Astrocyte of the cerebellum (primary cell): Measurements from ENCODE around the gene ARMS2.
A peak's percentile ranks its signal among the peaks of the same experiment; 100 is the strongest.

Experiments
- DNase-seq: peaks from one replicate; pipeline ENCODE4 v3.0.0-alpha.2; 2011; ENCODE audit warnings: low read depth
- H3K4me3 ChIP-seq: 2 replicates; pipeline ENCODE4 v1.5.1; 2011; ENCODE audit warnings: mild to moderate bottlenecking, low read depth, low read length, moderate library complexity
- in situ Hi-C: cut with HindIII; loops from 2 replicates; pipeline ENCODE4 v1.10.0; 2017; ENCODE audit warnings: low sequenced_read_pairs
- TF ChIP-seq, protein P1 (sequence below): IDR thresholded peaks from 2 replicates; pipeline ENCODE4 v1.5.1; 2012; ENCODE audit warnings: low read length, low read depth, moderate library complexity, mild to moderate bottlenecking; ENCODE audit errors: missing control alignments

The ARMS2 gene

DNA sequence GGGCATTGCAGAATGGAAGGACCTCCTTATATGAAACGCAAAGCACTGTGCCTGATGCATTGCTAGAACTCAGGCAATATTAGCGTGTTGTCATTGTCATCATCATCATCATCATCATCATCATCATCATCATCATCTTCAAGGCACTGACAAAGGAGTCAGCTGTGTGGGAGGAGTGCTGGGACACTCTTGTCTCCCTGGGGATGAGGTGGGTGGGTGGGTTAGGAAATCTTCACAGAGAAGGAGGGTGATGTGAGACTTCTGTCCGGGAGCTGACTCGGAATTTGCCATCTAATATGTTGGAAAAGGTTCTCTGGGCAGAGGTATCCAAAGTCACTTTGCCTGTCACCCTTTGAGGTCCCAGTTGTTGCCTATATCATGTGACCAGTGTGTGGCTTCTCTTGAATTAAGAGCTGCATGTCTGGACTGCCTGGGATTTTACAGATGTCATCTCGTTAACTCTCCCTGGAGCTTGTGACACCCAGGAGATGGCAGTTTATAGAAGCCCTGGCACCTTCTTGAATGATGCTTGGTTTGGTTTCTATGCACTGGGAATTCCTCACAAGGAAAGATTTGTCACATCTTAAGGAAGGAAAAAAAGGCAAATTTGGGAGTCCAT is 14.0 kb downstream of the ARMS2 start:
- H3K4me3 ChIP-seq = no peak overlapping the region
- DNase-seq = no peak
- TF ChIP-seq, protein P1, sequence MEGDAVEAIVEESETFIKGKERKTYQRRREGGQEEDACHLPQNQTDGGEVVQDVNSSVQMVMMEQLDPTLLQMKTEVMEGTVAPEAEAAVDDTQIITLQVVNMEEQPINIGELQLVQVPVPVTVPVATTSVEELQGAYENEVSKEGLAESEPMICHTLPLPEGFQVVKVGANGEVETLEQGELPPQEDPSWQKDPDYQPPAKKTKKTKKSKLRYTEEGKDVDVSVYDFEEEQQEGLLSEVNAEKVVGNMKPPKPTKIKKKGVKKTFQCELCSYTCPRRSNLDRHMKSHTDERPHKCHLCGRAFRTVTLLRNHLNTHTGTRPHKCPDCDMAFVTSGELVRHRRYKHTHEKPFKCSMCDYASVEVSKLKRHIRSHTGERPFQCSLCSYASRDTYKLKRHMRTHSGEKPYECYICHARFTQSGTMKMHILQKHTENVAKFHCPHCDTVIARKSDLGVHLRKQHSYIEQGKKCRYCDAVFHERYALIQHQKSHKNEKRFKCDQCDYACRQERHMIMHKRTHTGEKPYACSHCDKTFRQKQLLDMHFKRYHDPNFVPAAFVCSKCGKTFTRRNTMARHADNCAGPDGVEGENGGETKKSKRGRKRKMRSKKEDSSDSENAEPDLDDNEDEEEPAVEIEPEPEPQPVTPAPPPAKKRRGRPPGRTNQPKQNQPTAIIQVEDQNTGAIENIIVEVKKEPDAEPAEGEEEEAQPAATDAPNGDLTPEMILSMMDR = no peak
- in situ Hi-C loops = no loop called here

DNA sequence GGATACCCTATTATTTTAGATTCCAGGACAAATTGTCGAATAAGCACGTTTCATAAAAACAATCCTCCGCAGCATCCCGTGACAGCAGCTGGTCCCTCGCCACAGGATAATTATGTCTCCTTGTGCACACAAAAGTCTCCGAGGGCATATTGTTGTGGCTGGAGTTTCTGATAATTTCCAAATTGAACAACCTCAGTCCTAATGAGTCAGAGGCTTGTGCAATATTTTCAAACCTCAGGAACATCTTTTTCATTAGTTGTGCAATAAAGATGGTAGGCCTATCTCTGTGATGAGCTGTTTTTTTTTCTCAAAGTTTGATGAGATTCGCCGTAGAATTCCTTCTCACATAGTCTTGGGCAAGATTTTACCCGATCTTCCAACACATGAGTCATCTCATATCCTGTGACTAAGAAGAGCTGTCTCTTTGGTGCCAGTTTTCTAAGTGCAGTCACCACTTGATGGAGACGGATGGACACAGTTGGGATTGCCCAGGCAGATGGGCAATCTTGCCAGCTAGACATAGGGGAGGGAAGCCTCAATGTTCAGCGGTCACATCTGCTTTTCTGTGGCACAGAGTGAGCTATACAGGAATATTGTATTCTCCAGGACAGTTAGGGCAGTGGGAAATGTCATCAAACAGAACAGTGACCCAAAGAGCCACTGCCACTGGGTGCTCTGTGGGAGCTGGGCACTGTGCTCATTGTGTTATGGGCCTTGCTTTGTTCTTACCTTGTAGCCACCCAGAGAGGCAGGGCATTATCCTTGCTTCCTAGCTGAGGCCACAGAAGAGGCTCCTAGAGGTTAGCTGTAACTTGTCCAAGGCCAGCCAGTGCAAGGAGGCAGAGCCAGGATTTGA is 14.7 kb downstream of the ARMS2 start:
- no peak overlapping the region for H3K4me3 ChIP-seq
- in situ Hi-C loops = no loop called here
- peak; percentile 48 for DNase-seq
- TF ChIP-seq, protein P1 = no peak

DNA sequence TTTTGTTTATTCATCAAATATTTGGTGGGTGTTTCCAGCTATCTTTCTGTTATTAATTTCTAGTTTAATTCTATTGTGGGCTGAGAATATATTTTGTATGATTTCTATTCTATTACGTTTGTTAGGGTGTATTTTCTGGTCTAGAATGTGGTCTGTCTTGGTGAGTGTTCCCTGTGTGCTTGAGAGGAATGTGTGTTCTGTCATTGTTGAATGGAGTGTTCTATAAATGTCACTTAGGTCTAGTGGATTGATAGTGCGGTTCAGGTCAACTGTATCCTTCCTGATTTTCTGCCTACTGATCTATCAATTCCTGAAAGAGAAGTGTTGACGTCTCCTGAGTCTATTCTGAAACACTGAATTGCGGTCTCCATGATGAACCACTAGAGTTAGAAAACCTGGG is 15.4 kb downstream of the ARMS2 start:
- in situ Hi-C loops = no loop called here
- TF ChIP-seq, protein P1 = no peak
- no peak overlapping the region for H3K4me3 ChIP-seq
- DNase-seq = no peak

DNA sequence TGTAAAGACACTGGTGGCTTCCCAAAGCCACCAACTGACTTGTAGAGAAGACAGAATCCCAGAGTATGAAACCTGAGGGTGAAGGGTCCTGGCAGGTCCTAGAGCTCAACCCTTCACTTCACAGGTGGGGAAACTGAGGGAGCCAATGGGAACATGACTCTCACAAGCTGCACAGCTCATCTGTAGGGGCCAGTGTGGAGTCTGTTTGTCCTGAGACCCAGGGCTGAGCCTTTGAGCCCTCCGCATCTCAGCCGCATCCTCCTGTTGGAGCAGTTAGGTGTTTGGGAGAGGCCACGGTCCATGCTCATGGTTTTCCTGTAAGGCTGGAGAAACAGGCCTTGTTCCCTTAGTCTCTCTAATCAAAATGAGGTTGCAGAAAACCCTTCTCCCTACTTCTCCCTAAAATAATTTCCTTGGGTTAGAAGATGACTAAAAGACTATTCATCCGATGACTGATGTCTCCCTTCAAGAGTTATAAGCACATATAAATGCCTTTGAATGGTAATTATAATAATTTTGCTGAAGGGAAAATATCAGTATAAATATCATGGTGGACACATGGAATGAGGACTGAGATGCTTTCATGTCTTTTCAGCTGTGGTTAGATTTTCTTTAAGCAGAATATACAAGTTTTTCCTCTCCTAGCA is 17.2 kb downstream of the ARMS2 start:
- DNase-seq = no peak
- in situ Hi-C loops = no loop called here
- TF ChIP-seq, protein P1 = no peak
- H3K4me3 ChIP-seq = no peak overlapping the region

DNA sequence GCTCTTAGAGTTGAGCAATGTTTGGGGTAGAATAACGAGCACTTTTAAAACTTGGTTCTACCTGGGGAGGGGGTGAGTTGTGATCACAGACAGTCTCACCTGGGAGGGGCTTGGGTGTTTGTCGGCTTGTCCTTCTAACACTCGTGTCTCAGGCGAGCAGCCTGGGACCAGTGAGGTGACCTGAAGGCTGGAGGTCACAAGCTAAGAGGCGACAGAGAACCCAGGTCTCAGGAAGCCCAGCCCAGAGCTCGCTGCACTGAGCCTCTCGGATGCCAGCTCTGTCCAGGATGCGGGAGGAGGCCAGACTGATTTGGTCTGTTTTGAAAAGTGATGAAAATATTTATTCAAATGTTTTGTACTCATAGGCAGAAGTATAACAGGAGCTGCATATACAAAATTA is 18.7 kb downstream of the ARMS2 start:
- TF ChIP-seq, protein P1 = no peak
- no peak overlapping the region for H3K4me3 ChIP-seq
- in situ Hi-C loops = no loop called here
- no peak for DNase-seq

DNA sequence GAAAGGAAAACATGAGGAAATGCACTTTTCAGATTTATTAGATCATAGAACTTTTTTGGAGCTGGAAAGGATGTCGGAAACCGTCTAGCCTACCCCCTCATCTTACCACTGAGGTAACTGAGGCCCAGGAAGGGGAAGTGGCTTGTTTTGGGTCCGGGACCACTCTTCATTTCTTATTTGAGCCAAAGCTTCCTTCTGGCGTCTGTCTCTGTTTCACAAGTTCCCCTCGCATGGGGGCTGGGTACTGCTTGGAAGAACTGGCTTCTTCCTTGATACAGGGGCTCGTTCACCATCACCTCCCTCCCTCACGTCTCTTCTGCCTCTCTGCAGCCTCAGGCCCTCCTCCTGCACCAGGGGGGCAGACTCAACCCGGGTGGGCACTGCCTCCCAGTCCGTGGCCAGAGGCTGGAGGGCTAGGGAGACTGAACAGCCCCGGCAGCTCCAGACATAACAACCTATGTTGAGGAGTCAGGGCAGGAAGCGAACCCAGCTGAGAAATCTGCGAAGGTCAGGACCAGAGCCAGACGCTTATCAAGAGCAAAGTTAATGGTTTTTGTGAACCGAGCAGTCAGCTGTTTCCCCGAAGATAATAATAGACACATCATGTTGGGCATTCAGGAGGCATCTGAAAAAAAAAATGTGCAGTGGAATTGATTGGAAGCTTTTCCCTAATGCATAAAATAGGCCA is 19.8 kb downstream of the ARMS2 start:
- H3K4me3 ChIP-seq = no peak overlapping the region
- in situ Hi-C loops = no loop called here
- DNase-seq = no peak
- TF ChIP-seq, protein P1 = no peak
